KMS-11 (cell line): Measurements from ENCODE around the gene CCDC92.

Experiments used
- H2AFZ ChIP-seq: fragments of 200-600 bp; sonication (generic); 2 replicates; pipeline ENCODE4 v1.6.1; 2016; ENCODE audit warnings: antibody characterized with exemption, mixed run types, low read depth
- H3K27ac ChIP-seq: fragments of 200-600 bp; sonication (generic); 2 replicates; pipeline ENCODE4 v1.6.1; 2016; ENCODE audit warnings: mild to moderate bottlenecking, mixed run types
- H3K27me3 ChIP-seq: fragments of 200-600 bp; sonication (generic); 2 replicates; pipeline ENCODE4 v1.6.1; 2017; ENCODE audit warnings: mild to moderate bottlenecking, low read depth, mixed run types, moderate library complexity; ENCODE audit not compliant: insufficient read depth
- H3K36me3 ChIP-seq: fragments of 200-600 bp; sonication (generic); 2 replicates; pipeline ENCODE4 v1.6.1; 2017; ENCODE audit warnings: mild to moderate bottlenecking, mixed run types; ENCODE audit not compliant: insufficient read depth
- H3K4me1 ChIP-seq: fragments of 200-600 bp; sonication (generic); 2 replicates; pipeline ENCODE4 v1.6.1; 2016; ENCODE audit warnings: mild to moderate bottlenecking, low read depth, mixed run types; ENCODE audit not compliant: poor library complexity, severe bottlenecking
- H3K4me2 ChIP-seq: fragments of 200-600 bp; sonication (generic); 2 replicates; pipeline ENCODE4 v1.7.0; 2016; ENCODE audit warnings: mild to moderate bottlenecking, mixed run types
- H3K4me3 ChIP-seq: fragments of 200-600 bp; sonication (generic); IDR thresholded peaks from 2 replicates; pipeline ENCODE4 v1.6.1; 2017; ENCODE audit warnings: low read depth, low read length, mixed read lengths; ENCODE audit not compliant: insufficient read depth
- H3K79me2 ChIP-seq: fragments of 200-600 bp; sonication (generic); 2 replicates; pipeline ENCODE4 v1.6.1; 2016; ENCODE audit warnings: low read depth, mixed run types; ENCODE audit not compliant: insufficient read depth
- H3K9ac ChIP-seq: fragments of 200-600 bp; sonication (generic); 2 replicates; pipeline ENCODE4 v1.6.1; 2016; ENCODE audit warnings: mild to moderate bottlenecking, mixed run types
- H4K20me1 ChIP-seq: fragments of 200-600 bp; sonication (generic); 2 replicates; pipeline ENCODE4 v1.6.1; 2016; ENCODE audit warnings: mild to moderate bottlenecking, mixed run types; ENCODE audit not compliant: insufficient read depth
- TF ChIP-seq, protein P1 (sequence below): fragments of 200-600 bp; sonication (generic); conservative IDR thresholded peaks from 2 replicates; pipeline ENCODE4 v1.6.1; 2017; ENCODE audit warnings: low read depth, mild to moderate bottlenecking, antibody characterized with exemption, low read length, moderate library complexity, mixed read lengths

The CCDC92 gene

DNA sequence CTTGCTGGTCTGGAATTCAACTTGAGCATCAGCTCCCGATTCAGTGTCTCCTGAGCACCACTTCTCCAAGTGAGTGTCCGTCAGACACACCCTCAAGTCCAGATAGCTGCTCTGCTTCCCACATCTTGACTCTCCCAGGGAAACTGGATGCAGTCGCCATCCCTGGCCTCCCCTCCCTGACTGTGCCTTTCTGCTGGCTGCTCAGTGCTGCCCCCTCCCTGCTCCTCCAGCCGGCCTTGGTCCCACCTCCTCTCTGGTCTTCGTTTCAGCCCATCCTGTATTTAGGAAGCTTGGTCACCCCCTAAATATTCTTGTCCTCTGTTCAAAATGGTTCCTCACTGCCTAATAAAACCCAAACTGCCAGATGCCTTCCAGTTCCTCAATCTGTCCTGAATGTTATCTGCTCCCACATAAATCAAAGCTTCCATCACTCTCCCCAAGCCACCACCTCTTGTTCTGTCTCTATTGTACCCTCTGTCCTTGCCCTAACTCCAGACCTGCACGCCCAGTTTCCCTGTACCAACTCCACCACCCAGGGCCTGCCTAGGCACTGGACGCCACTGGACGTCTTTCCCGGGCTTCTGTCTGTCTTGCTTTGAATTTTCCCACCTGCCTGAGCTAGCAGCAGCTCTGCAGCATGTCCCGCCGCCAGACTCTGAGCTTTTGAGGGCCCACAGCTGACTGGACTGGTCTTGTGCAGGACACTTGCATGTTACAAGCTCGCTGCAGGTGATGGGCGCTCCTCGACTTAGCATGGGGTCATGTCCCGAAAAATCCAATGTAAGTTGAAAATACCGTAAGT, 33.8 kb downstream of the CCDC92 start:
- Histone ChIP-seq H2AFZ (no peak overlapping the region), H3K4me1 (peaks cover 7% of the 10 kb centered on the region), H3K27ac (no peak overlapping the region), H4K20me1 (no peaks in the 10 kb centered on the region), H3K36me3 (no peaks in the 10 kb centered on the region), H3K4me2 (no peak overlapping the region), H3K79me2 (no peaks in the 10 kb centered on the region), H3K4me3 (no peak overlapping the region), H3K27me3 (no peaks in the 10 kb centered on the region), H3K9ac (no peak overlapping the region)
- TF ChIP-seq, protein P1, sequence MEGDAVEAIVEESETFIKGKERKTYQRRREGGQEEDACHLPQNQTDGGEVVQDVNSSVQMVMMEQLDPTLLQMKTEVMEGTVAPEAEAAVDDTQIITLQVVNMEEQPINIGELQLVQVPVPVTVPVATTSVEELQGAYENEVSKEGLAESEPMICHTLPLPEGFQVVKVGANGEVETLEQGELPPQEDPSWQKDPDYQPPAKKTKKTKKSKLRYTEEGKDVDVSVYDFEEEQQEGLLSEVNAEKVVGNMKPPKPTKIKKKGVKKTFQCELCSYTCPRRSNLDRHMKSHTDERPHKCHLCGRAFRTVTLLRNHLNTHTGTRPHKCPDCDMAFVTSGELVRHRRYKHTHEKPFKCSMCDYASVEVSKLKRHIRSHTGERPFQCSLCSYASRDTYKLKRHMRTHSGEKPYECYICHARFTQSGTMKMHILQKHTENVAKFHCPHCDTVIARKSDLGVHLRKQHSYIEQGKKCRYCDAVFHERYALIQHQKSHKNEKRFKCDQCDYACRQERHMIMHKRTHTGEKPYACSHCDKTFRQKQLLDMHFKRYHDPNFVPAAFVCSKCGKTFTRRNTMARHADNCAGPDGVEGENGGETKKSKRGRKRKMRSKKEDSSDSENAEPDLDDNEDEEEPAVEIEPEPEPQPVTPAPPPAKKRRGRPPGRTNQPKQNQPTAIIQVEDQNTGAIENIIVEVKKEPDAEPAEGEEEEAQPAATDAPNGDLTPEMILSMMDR: 0 out of 2 replicates have a peak, but pooled peaks have one; percentile 16

DNA sequence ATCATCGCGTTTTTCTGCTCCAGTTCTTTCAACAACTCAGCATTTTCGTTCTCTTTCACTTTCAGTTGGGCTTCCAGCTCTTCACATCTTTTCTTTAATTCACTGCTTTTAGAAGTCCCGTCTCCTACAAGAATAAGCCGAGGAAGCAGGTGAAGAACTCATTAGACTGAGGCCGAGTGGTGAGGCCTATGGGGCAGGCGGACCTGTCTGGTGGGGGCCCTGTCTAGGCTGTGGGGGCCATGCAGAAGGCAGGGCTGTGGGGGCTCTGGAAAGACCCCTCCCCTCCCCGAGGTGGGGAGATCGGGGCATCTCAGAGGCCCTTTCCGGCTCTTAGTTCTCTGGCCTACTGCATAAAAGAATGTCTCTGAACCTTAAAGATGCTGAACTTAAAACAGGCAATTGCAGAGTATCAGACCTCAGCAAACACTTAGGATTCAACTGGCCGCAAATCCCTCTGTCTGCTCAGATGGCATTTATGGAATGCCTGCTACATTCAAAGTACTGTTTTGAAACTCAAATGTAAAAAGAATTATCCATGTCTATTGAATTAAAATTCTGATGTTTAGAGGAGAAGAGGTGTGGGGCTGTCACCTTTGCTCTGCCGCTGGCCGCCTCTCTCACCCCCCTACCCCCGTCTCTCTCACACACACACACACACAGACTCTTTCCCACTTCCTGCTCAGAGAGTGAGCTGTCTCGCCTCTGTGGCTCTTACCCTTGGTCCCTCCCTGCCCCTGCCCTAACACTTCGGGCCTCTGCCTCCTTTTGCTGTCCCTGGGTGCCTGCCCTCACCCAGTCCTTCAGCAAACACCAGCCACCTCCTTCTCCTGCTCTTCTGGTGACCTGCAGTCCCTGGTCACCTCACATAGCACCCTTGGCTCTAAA, 34.7 kb downstream of the CCDC92 start:
- H3K4me2 ChIP-seq: no peak overlapping the region
- H2AFZ ChIP-seq: no peak overlapping the region
- no peak overlapping the region for H3K9ac ChIP-seq
- H3K27me3 ChIP-seq: no peaks in the 10 kb centered on the region
- no peaks in the 10 kb centered on the region for H4K20me1 ChIP-seq
- TF ChIP-seq, protein P1: no peak
- H3K79me2 ChIP-seq: no peaks in the 10 kb centered on the region
- H3K4me3 ChIP-seq: no peak overlapping the region
- H3K4me1 ChIP-seq: peaks cover 7% of the 10 kb centered on the region
- no peak overlapping the region for H3K27ac ChIP-seq
- H3K36me3 ChIP-seq: no peaks in the 10 kb centered on the region

- H3K4me2 ChIP-seq: no peak overlapping the region
- peaks cover 7% of the 10 kb centered on the region for H3K4me1 ChIP-seq
- H3K27ac ChIP-seq: no peak overlapping the region
- H3K4me3 ChIP-seq: no peak overlapping the region
- no peaks in the 10 kb centered on the region for H3K27me3 ChIP-seq
- no peak overlapping the region for H3K9ac ChIP-seq
- TF ChIP-seq, protein P1: no peak
- H3K79me2 ChIP-seq: no peaks in the 10 kb centered on the region
- H2AFZ ChIP-seq: no peak overlapping the region
- H4K20me1 ChIP-seq: no peaks in the 10 kb centered on the region
- H3K36me3 ChIP-seq: no peaks in the 10 kb centered on the region
These were observed 35.5 kb downstream of the CCDC92 start for GRCh38 chr12:123936956-123937706.

GRCh38 chr12:123936471-123936870, 36.2 kb downstream of the CCDC92 start:
- Histone ChIP-seq H3K79me2 (no peaks in the 10 kb centered on the region), H3K27ac (no peak overlapping the region), H3K9ac (no peak overlapping the region), H3K4me1 (peaks cover 7% of the 10 kb centered on the region), H4K20me1 (no peaks in the 10 kb centered on the region), H3K4me3 (no peak overlapping the region), H2AFZ (no peak overlapping the region), H3K4me2 (no peak overlapping the region), H3K27me3 (no peaks in the 10 kb centered on the region), H3K36me3 (no peaks in the 10 kb centered on the region)
- TF ChIP-seq, protein P1: no peak
